K562 (cell line): ENCODE data around the gene CD44. TPM values are rescaled to one million over a fixed set of nuclear protein-coding genes. Genes with fewer than 3 reads are reported as not detected.

Experiments
- ATAC-seq: fragments of 200-7000 bp; cut with Tn5 transposase; 3 replicates; pipeline ENCODE4 v1.9.1; 2020; ENCODE audit warnings: moderate library complexity
- BruUV-seq: library from RNA; stranded (reverse); fragments of 400-500 nt; replicated peaks from 2 replicates; lab custom pipeline; 2021; lab: Mats Ljungman, UMichigan
- CTCF ChIA-PET: fragments of 300-600 bp; formaldehyde crosslinking; extraction: SDS; loops from one replicate; lab custom pipeline; 2021; ENCODE audit warnings: low intra/inter-chr PET ratio; lab: Yijun Ruan, JAX
- POLR2A ChIA-PET: fragments of 300-600, 350-650 bp; sonication (Branson Sonifier 250); formaldehyde crosslinking; extraction: SDS; loops from one replicate; lab custom pipeline; 2021; ENCODE audit warnings: antibody characterized with exemption, inconsistent platforms; lab: Yijun Ruan, JAX
- DNase-seq, 4 experiments: peaks; one replicate each; pipeline versions ENCODE4 v3.0.0 to v3.0.0-alpha.2; 2011 to 2018; ENCODE audit warnings: low spot score in 3 of 4, mixed read lengths in 3 of 4; ENCODE audit errors: extremely low read depth in 1 of 4
- FAIRE-seq: peaks from 2 replicates; lab custom pipeline; 2011; peaks lifted over from hg19 to GRCh38; lab: Jason Lieb, UNC
- H2AFZ ChIP-seq: 2 replicates; pipeline ENCODE4 v1.6.0; 2011; ENCODE audit warnings: low read depth, low read length, control low read depth, inconsistent platforms
- H3K27ac ChIP-seq: fragments of 200-600 bp; 3 replicates; pipeline ENCODE4 v1.8.0; 2011; ENCODE audit warnings: low read depth, mild to moderate bottlenecking, control low read depth, inconsistent platforms, low read length, moderate library complexity, mixed read lengths; ENCODE audit errors: extremely low read depth
- H3K27me3 ChIP-seq, 2 experiments: fragments of 300-600 bp in 1 of 2; 2 replicates in 1 of 2; 3 replicates in 1 of 2; pipeline versions ENCODE4 v1.6.0 to v1.8.0; 2011; ENCODE audit warnings: inconsistent platforms in 2 of 2, low read length in 2 of 2, mild to moderate bottlenecking in 1 of 2, mixed read lengths in 1 of 2, moderate library complexity in 1 of 2; ENCODE audit not compliant: control insufficient read depth in 2 of 2, insufficient read depth in 2 of 2
- H3K36me3 ChIP-seq: fragments of 300-600 bp; 3 replicates; pipeline ENCODE4 v1.8.0; 2011; ENCODE audit warnings: mild to moderate bottlenecking, low read length, inconsistent platforms; ENCODE audit not compliant: control insufficient read depth, insufficient read depth
- H3K4me1 ChIP-seq, 2 experiments: fragments of 200-600 bp in 1 of 2; replicated peaks in 1 of 2; 2 replicates in 1 of 2; 3 replicates in 1 of 2; pipeline versions ENCODE4 v1.5.1 to v1.8.0; 2011; ENCODE audit warnings: inconsistent platforms in 2 of 2, low read length in 2 of 2, mild to moderate bottlenecking in 1 of 2, mixed read lengths in 1 of 2, moderate library complexity in 1 of 2; ENCODE audit not compliant: control insufficient read depth in 2 of 2, insufficient read depth in 2 of 2
- H3K4me2 ChIP-seq: 2 replicates; pipeline ENCODE4 v1.6.1; 2011; ENCODE audit warnings: low read length, control low read depth, inconsistent platforms, mixed read lengths; ENCODE audit not compliant: insufficient read depth
- H3K4me3 ChIP-seq: fragments of 200-600 bp; sonication (generic), shearing (Covaris generic); 2 replicates; pipeline ENCODE4 v1.5.1; 2016; ENCODE audit warnings: control low read depth, inconsistent platforms
- H3K79me2 ChIP-seq: fragments of 200-600 bp; 3 replicates; pipeline ENCODE4 v1.8.0; 2011; ENCODE audit warnings: low read length, inconsistent platforms; ENCODE audit not compliant: control insufficient read depth, insufficient read depth
- H3K9ac ChIP-seq, 2 experiments: 2 replicates each; pipeline versions ENCODE4 v1.6.0 to v1.6.1; 2011; ENCODE audit warnings: low read depth in 2 of 2, low read length in 2 of 2, control low read depth in 1 of 2, inconsistent platforms in 1 of 2, mild to moderate bottlenecking in 1 of 2, mixed read lengths in 1 of 2; ENCODE audit not compliant: insufficient read depth in 1 of 2
- H3K9me1 ChIP-seq: one replicate; pipeline ENCODE4 v1.6.0; 2011; ENCODE audit warnings: inconsistent platforms, mild to moderate bottlenecking, low read length, moderate library complexity; ENCODE audit not compliant: control insufficient read depth, insufficient read depth
- H3K9me3 ChIP-seq: replicated peaks from 2 replicates; pipeline ENCODE4 v1.5.1; 2011; ENCODE audit warnings: low read depth, low read length, inconsistent platforms; ENCODE audit not compliant: control insufficient read depth, insufficient read depth
- H4K20me1 ChIP-seq: replicated peaks from 2 replicates; pipeline ENCODE4 v1.6.1; 2011; ENCODE audit warnings: low read length, inconsistent platforms, mixed read lengths; ENCODE audit not compliant: control insufficient read depth, insufficient read depth
- GABPA ChIP-seq: fragments of 200-800 bp; sonication (Bioruptor generic); conservative IDR thresholded peaks from 2 replicates; pipeline ENCODE4 v1.6.1; 2016; ENCODE audit warnings: low read depth, missing genetic modification characterization, missing compliant biosample characterization
- MCM7 ChIP-seq, 2 experiments: fragments of 450-650 bp; IDR thresholded peaks; 2 replicates each; pipeline ENCODE4 v1.6.1; 2016 to 2018
- POLR2AphosphoS2 ChIP-seq: IDR thresholded peaks from 2 replicates; pipeline ENCODE4 v1.6.1; 2012; ENCODE audit warnings: low read length, improper control_type of control experiment
- WGBS: fragments of 100-300 bp; shearing (Covaris generic); methylation state at CpG from one replicate; pipeline ENCODE4 v1.1.6; 2016; ENCODE audit warnings: low coverage, mixed read lengths; ENCODE audit not compliant: insufficient coverage; ENCODE audit errors: missing lambda C conversion rate; 5-methylcytosine and 5-hydroxymethylcytosine counted together
- in situ Hi-C: fragments of 300-500 bp; cut with MboI; formaldehyde crosslinking; loops from 4 replicates; pipeline ENCODE4 v1.15.0; 2018; ENCODE audit warnings: inconsistent platforms, mixed read lengths
- intact Hi-C: fragments of 100-400 bp; cut with micrococcal nuclease; formaldehyde crosslinking; loops from 2 replicates; pipeline ENCODE4 v1.14.2; 2022
- polyA plus RNA-seq, 8 experiments: library from polyadenylated mRNA; depleted of rRNA in 4 of 8; stranded (reverse) in 5 of 8; unstranded in 3 of 8; fragments of >200 nt; fragmentation: Nextera tagmentation in 2 of 8; fragmentation: Illumina TruSeq in 1 of 8; extraction: Ambion mirVana in 2 of 8; extraction: Trizol in 1 of 8; gene quantifications; 2 replicates each; pipeline versions ENCODE4 v1.2.1 to v1.2.3, GENCODE V29; 2011 to 2014; ENCODE audit warnings: inconsistent platforms in 1 of 8, missing spikeins in 1 of 8
- total RNA-seq, 7 experiments: library from RNA; depleted of rRNA in 6 of 7; stranded (reverse); fragments of >200 nt in 6 of 7; fragmentation: Illumina TruSeq in 2 of 7; extraction: Trizol in 2 of 7; gene quantifications; 2 replicates each; pipeline versions ENCODE4 v1.2.1 to v1.2.3, GENCODE V29; 2011 to 2021; ENCODE audit warnings: low replicate concordance in 1 of 7

The CD44 gene
- total and polyA plus RNA-seq, 9 of the 15 experiments (the other 6 are each of a cell fraction or from before 2014, with no cell fraction given): 1.2 to 13.9 (median 3.0) TPM

- POLR2A ChIA-PET: no interaction called here
- H3K9ac ChIP-seq: no peak overlapping the region
- no peaks in the 10 kb centered on the region for H3K9me3 ChIP-seq
- H3K4me2 ChIP-seq: no peak overlapping the region
- H3K27ac ChIP-seq: no peak overlapping the region
- TF ChIP-seq MCM7 (IDR thresholded peaks at IDR 0.05): no peak
- TF ChIP-seq GABPA (tag): no peak
- WGBS: 0% methylated on average over 2 of the region's 2 CpGs
- intact Hi-C loops: no loop called here
- no peaks in the 10 kb centered on the region for H4K20me1 ChIP-seq
- in situ Hi-C loops: no loop called here
- H3K36me3 ChIP-seq: no peaks in the 10 kb centered on the region
- peaks cover 10 to 15% of the 10 kb centered on the region in 2 experiments; a peak in 3 of 5 replicates for H3K27me3 ChIP-seq
- no peaks in the 10 kb centered on the region for H3K79me2 ChIP-seq
- no peak for FAIRE-seq
- no peak overlapping the region for H3K4me3 ChIP-seq
- DNase-seq: no peak
- no peak for ATAC-seq
- BruUV-seq: no TSS peak
- H3K4me1 ChIP-seq: no peaks in the 10 kb centered on the region
- H3K9me1 ChIP-seq: no peaks in the 10 kb centered on the region
- H2AFZ ChIP-seq: no peak overlapping the region
- CTCF ChIA-PET: no interaction called here
These were observed 137.6 kb downstream of the CD44 start for GRCh38 chr11:35276396-35277145.

DNA sequence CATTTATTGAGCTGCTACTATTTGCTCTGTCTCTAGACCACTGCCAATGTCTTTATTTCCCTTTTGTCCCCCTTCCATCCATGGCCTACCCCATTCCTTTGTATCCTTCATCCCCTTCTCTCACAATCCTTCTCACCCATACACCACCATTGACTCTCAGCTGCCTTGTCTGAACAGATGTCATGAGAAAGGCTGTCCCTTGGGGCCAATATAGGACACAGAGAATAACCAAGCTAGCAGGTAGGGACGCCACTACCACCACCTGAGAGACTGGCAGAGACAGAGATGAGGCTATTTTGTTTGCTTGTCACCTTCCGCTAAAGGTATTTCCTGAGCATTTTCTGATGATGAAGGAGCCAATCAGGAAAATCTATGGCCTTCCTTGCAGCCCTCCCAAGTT, 138.9 kb downstream of the CD44 start:
- intact Hi-C loops: no loop called here

More for the DNA sequence above, 138.9 kb downstream of the CD44 start:
- Histone ChIP-seq H3K4me2 (no peak overlapping the region), H3K4me3 (no peak overlapping the region), H3K36me3 (no peaks in the 10 kb centered on the region), H2AFZ (no peak overlapping the region), H3K9me1 (no peaks in the 10 kb centered on the region), H4K20me1 (no peaks in the 10 kb centered on the region), H3K9me3 (no peaks in the 10 kb centered on the region), H3K9ac (no peak overlapping the region), H3K4me1 (no peaks in the 10 kb centered on the region), H3K79me2 (no peaks in the 10 kb centered on the region), H3K27me3 (peaks cover 10 to 15% of the 10 kb centered on the region in 2 experiments; a peak in 3 of 5 replicates), H3K27ac (no peak overlapping the region)
- ATAC-seq: no peak
- no peak for TF ChIP-seq POLR2AphosphoS2
- in situ Hi-C loops: no loop called here
- no peak for DNase-seq
- CTCF ChIA-PET: no interaction called here
- no TSS peak for BruUV-seq
- WGBS: 14% methylated on average over 2 of the region's 2 CpGs
- POLR2A ChIA-PET: no interaction called here
- no peak for FAIRE-seq
